OCI-LY7 (cell line): ENCODE results near the gene SUN5. TPM values are rescaled to one million over a fixed set of nuclear protein-coding genes. Genes with fewer than 3 reads are reported as not detected.

Source experiments
- BruUV-seq: library from RNA; stranded (reverse); fragments of 400-500 nt; replicated peaks from 2 replicates; lab custom pipeline; 2021; lab: Mats Ljungman, UMichigan
- CTCF ChIA-PET: fragments of 300-600 bp; sonication (Branson Sonifier 250); formaldehyde crosslinking; loops from one replicate; lab custom pipeline; 2022; ENCODE audit warnings: antibody characterized with exemption; ENCODE audit not compliant: unreplicated experiment; lab: Charles Lee
- POLR2A ChIA-PET: fragments of 300-600 bp; sonication (Branson Sonifier 250); formaldehyde crosslinking; loops from one replicate; lab custom pipeline; 2022; ENCODE audit warnings: antibody characterized with exemption; lab: Charles Lee
- DNase-seq: peaks from one replicate; pipeline ENCODE4 v3.0.0-alpha.2; 2015; ENCODE audit warnings: low spot score
- H2AFZ ChIP-seq: fragments of 200-600 bp; sonication (generic), shearing (Covaris generic); 2 replicates; pipeline ENCODE4 v1.6.1; 2014; ENCODE audit warnings: mild to moderate bottlenecking, antibody characterized with exemption, low read length, moderate library complexity
- H3K27ac ChIP-seq: fragments of 200-600 bp; sonication (generic); 2 replicates; pipeline ENCODE4 v1.5.1; 2014; ENCODE audit warnings: mixed run types, low read depth, mild to moderate bottlenecking, moderate library complexity, low read length, inconsistent platforms; ENCODE audit not compliant: poor library complexity, severe bottlenecking
- H3K36me3 ChIP-seq: fragments of 200-600 bp; sonication (generic); 2 replicates; pipeline ENCODE4 v1.6.1; 2014; ENCODE audit warnings: mild to moderate bottlenecking, antibody characterized with exemption, low read length, moderate library complexity, mixed read lengths; ENCODE audit not compliant: insufficient read depth
- H3K4me1 ChIP-seq: fragments of 200-600 bp; sonication (generic); 2 replicates; pipeline ENCODE4 v1.5.1; 2014; ENCODE audit warnings: mild to moderate bottlenecking, low read length; ENCODE audit not compliant: insufficient read depth, poor library complexity, severe bottlenecking
- H3K4me2 ChIP-seq: fragments of 200-600 bp; sonication (generic); 2 replicates; pipeline ENCODE4 v1.6.1; 2014; ENCODE audit warnings: mild to moderate bottlenecking, low read length
- H3K4me3 ChIP-seq: fragments of 200-600 bp; sonication (generic); 2 replicates; pipeline ENCODE4 v1.5.1; 2014; ENCODE audit warnings: mild to moderate bottlenecking, low read depth, low read length; ENCODE audit not compliant: poor library complexity, severe bottlenecking
- H3K79me2 ChIP-seq: fragments of 200-600 bp; sonication (generic); 2 replicates; pipeline ENCODE4 v1.6.1; 2016; ENCODE audit warnings: low read depth, mild to moderate bottlenecking, low read length, moderate library complexity, mixed read lengths; ENCODE audit not compliant: insufficient read depth
- H3K9me2 ChIP-seq: fragments of 200-600 bp; sonication (generic); 2 replicates; pipeline ENCODE4 v1.6.1; 2016; ENCODE audit warnings: mild to moderate bottlenecking, low read length, mixed read lengths; ENCODE audit not compliant: insufficient read depth
- H3K9me3 ChIP-seq: fragments of 200-600 bp; sonication (generic); 2 replicates; pipeline ENCODE4 v1.6.1; 2014; ENCODE audit warnings: mild to moderate bottlenecking, mixed run types, low read length, mixed read lengths
- H4K20me1 ChIP-seq: fragments of 200-600 bp; sonication (generic); 2 replicates; pipeline ENCODE4 v1.6.1; 2014; ENCODE audit warnings: mild to moderate bottlenecking, antibody characterized with exemption, low read length, moderate library complexity, mixed read lengths; ENCODE audit not compliant: insufficient read depth
- EZH2phosphoT487 ChIP-seq: fragments of 200-600 bp; sonication (generic); IDR thresholded peaks from 2 replicates; pipeline ENCODE4 v1.6.1; 2018; ENCODE audit warnings: low read depth, borderline replicate concordance, mild to moderate bottlenecking, mixed run types, antibody characterized with exemption, low read length, moderate library complexity, mixed read lengths
- intact Hi-C: fragments of 100-400 bp; cut with micrococcal nuclease; formaldehyde crosslinking; loops from one replicate; pipeline ENCODE4 v1.10.0; 2022; ENCODE audit not compliant: unreplicated experiment
- total RNA-seq, 2 experiments: library from RNA; depleted of rRNA in 1 of 2; stranded (reverse); fragments of >200 nt in 1 of 2; shearing (Covaris generic) in 1 of 2; gene quantifications; 2 replicates each; pipeline ENCODE4 v1.2.3, GENCODE V29; 2014 to 2022
- TF ChIP-seq, protein P1 (sequence below): fragments of 200-600 bp; sonication (generic); conservative IDR thresholded peaks from 2 replicates; pipeline ENCODE4 v1.5.1; 2014; ENCODE audit warnings: mild to moderate bottlenecking, antibody characterized with exemption, low read length, moderate library complexity, mixed read lengths

Gene SUN5
- total RNA-seq, 2 experiments from 2014 or later = not detected

DNA sequence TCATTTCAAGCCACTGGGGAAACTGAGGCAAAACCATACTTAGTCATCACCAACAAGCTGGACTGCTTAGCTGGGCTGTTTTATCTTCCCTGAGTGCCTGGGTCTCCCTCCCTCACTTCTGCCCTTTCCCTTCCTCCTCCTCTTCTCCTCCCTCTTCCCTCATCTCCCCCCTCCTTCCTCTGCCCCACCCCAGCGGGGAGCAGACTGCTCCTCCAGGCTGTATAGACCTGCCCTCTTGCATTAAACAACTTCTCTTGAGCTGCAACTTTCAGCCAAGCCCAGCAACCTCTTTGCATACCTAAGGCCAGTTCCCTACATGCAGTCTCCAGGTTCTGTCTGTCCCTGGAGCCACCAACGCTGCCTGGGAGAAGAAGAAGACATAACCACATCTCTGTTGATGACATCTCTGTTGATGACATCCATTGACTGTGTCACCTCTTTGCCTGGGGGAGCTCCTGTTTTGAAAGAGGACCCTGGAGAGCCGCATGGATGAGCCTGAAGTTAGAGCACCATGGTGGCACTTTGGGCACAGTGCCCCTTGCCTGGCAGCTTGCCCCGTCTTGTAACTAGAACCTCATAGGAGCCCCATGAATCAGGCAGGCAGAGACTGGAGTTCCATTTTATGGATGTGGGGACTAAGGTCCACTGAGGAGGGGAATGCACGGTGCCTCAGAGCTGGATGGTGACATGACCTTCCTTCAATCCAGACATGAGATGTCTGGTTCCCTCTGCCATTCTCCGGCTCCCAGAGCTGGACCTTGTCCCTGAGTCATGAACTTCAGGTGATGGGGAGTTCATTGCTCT lies 19.4 kb upstream of the SUN5 start:
- H3K4me2 ChIP-seq = no peak overlapping the region
- ChIA-PET POLR2A (no interaction called here), CTCF (no interaction called here)
- no peak for DNase-seq
- H2AFZ ChIP-seq = no peak overlapping the region
- BruUV-seq = no TSS peak
- no peaks in the 10 kb centered on the region for H3K36me3 ChIP-seq
- intact Hi-C loops = no loop called here
- no peak overlapping the region for H3K27ac ChIP-seq
- TF ChIP-seq, protein P1, sequence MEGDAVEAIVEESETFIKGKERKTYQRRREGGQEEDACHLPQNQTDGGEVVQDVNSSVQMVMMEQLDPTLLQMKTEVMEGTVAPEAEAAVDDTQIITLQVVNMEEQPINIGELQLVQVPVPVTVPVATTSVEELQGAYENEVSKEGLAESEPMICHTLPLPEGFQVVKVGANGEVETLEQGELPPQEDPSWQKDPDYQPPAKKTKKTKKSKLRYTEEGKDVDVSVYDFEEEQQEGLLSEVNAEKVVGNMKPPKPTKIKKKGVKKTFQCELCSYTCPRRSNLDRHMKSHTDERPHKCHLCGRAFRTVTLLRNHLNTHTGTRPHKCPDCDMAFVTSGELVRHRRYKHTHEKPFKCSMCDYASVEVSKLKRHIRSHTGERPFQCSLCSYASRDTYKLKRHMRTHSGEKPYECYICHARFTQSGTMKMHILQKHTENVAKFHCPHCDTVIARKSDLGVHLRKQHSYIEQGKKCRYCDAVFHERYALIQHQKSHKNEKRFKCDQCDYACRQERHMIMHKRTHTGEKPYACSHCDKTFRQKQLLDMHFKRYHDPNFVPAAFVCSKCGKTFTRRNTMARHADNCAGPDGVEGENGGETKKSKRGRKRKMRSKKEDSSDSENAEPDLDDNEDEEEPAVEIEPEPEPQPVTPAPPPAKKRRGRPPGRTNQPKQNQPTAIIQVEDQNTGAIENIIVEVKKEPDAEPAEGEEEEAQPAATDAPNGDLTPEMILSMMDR = no peak
- no peak for TF ChIP-seq EZH2phosphoT487
- H4K20me1 ChIP-seq = no peaks in the 10 kb centered on the region
- H3K4me3 ChIP-seq = no peak overlapping the region
- no peaks in the 10 kb centered on the region for H3K4me1 ChIP-seq
- H3K79me2 ChIP-seq = no peaks in the 10 kb centered on the region
- H3K9me2 ChIP-seq = no peaks in the 10 kb centered on the region
- no peaks in the 10 kb centered on the region for H3K9me3 ChIP-seq

DNA sequence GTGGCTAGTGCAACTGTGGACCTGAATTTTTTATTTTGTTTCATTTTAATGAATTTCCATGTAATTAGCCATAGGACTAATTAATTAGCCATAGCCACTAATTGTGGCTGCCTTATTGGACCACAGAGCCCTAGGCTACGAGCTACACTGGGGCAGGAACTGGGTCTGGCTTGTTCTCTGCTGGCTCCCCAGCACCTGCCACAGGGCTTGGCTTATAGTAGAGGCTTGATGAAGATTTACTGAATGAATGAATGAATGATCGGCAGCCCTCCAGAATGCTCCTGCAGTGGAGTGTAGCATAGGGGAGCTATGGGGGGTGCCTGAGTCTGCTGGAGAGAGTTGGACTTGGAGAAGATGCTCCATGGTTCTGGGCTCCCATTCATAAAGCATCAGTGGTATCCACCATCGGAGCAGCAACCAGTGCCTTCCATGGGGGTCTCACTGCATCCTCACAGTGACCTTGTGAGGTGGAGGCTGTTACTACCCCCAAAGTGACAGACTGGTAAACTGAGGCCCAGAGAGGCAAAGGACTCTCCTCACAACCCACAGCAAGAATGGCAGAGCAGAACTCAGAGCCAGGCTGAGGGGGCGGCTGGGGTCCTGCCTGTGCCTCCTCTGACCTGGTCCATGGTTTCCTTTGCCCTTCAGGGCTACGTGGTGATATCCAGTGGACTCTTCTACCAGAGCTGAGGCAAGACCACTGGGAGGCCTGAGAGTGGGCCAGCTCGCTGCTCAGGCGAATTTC lies 18.6 kb upstream of the SUN5 start:
- H2AFZ ChIP-seq = no peak overlapping the region
- no peaks in the 10 kb centered on the region for H3K9me3 ChIP-seq
- TF ChIP-seq, protein P1 = no peak
- no peak for TF ChIP-seq EZH2phosphoT487
- no peaks in the 10 kb centered on the region for H4K20me1 ChIP-seq
- CTCF ChIA-PET = no interaction called here
- no peaks in the 10 kb centered on the region for H3K9me2 ChIP-seq
- H3K36me3 ChIP-seq = no peaks in the 10 kb centered on the region
- no peak overlapping the region for H3K4me3 ChIP-seq
- no peaks in the 10 kb centered on the region for H3K79me2 ChIP-seq
- intact Hi-C loops = no loop called here
- no peak overlapping the region for H3K27ac ChIP-seq
- no peaks in the 10 kb centered on the region for H3K4me1 ChIP-seq
- POLR2A ChIA-PET = no interaction called here
- BruUV-seq = no TSS peak
- no peak overlapping the region for H3K4me2 ChIP-seq
- no peak for DNase-seq

DNA sequence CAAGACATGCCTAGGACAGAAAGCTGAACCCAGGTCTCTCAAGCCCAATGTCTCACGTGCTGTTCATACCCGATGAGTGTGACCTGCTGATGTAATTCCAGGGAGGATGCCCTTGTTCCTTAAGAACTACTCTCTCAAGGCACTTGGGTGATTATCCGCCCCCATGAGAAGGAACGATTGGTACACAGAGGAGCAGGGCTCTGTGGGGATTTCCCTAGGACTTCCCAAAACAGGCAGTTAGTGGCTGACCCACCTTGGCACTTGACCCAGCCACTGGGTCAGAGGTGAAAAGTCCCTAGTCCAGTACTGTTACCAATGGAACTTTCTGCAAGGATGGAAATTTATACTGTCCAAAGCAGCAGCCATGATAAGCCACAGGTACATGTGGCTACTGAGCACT lies 18.1 kb upstream of the SUN5 start:
- Histone ChIP-seq H3K4me2 (no peak overlapping the region), H3K36me3 (no peaks in the 10 kb centered on the region), H3K79me2 (no peaks in the 10 kb centered on the region), H3K4me1 (no peaks in the 10 kb centered on the region), H4K20me1 (no peaks in the 10 kb centered on the region), H2AFZ (no peak overlapping the region), H3K27ac (no peak overlapping the region), H3K4me3 (no peak overlapping the region), H3K9me2 (no peaks in the 10 kb centered on the region), H3K9me3 (no peaks in the 10 kb centered on the region)
- no peak for DNase-seq
- intact Hi-C loops = no loop called here
- TF ChIP-seq EZH2phosphoT487 = no peak
- TF ChIP-seq, protein P1 = no peak
- ChIA-PET CTCF (no interaction called here), POLR2A (no interaction called here)
- BruUV-seq = no TSS peak
